ENCODE results near the gene RGS19.

Gene RGS19

DNA sequence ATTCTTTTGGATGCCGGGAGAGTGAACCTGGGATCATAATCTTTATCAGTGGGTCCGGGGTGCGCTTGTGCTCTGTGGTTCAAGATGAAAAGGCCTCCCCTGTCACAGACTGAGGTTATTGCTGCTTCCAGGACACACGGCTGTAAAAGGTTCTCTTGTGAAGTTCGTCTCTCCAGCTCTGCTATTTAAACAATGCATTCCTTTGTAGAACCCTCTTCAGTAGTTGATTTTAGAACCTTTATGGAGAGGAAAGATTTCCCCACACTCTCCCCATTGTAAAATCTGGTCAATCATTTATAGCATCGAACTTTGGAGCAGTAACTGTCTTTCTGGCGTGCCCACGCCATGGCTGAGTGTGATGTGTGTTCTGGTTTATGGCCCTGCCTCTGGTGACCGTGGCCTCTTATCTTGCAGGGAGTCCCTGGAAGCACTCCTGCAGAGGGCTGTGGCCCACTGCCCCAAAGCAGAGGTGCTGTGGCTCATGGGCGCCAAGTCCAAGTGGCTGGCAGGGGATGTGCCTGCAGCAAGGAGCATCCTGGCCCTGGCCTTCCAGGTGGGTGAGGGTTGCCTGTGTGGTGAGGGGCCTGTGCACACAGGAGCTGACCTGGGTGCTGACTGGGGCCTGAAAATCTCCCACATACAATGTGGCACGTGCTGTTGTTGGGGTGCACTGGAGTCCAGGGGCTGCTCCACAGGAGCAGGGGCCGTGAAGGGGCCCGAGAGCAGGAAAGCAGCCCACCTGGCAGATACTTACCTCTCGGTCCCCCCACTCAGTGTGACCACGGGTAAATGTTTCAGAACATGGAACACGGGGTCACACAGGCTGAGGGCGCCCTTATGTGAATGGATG lies 55.0 kb downstream of the RGS19 start:
- TF ChIP-seq, protein P1, sequence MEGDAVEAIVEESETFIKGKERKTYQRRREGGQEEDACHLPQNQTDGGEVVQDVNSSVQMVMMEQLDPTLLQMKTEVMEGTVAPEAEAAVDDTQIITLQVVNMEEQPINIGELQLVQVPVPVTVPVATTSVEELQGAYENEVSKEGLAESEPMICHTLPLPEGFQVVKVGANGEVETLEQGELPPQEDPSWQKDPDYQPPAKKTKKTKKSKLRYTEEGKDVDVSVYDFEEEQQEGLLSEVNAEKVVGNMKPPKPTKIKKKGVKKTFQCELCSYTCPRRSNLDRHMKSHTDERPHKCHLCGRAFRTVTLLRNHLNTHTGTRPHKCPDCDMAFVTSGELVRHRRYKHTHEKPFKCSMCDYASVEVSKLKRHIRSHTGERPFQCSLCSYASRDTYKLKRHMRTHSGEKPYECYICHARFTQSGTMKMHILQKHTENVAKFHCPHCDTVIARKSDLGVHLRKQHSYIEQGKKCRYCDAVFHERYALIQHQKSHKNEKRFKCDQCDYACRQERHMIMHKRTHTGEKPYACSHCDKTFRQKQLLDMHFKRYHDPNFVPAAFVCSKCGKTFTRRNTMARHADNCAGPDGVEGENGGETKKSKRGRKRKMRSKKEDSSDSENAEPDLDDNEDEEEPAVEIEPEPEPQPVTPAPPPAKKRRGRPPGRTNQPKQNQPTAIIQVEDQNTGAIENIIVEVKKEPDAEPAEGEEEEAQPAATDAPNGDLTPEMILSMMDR (IDR thresholded peaks at IDR 0.05; ENCODE audit: insufficient read depth, missing control alignments): no peak
- FAIRE-seq: no peak

DNA sequence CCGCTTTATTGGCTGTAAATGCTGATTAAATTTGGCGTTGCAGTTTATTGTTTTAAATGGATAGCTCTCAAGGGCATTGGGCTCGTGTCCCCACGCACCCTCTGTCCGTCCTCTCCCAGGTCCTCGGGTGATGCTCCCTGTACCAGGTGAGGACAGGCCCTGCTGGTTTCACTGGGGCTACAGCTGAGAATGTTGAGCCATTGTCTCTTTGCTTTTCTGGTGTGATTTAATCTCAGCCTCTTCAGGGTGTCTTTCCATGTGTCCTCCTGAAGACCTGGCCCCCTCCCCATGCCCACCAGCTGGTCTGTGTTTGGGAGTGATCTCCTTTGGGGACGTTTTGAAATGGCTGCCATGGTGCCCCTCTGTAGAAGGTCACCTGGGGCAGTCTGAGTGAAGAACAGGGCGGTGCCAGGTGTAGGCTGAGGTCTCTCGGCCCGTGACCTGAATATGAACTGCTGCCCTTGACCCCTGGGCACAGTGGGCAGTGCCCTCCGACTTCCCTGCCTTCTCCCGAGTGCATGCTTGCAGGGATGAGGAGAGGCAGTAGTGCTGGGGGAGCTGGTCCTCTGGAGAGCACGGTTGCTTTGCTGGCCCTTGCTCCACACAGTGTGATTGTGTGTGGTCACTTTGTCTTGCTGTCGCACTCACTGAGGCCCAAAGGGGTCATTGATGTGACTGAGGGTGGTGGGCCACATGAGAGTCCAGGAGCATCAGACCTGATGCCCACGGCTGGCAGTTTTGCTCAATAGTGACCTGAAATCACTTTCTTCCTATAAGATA lies 55.8 kb downstream of the RGS19 start:
- no peak for FAIRE-seq
- DNase-seq (ENCODE audit: insufficient read length, low spot score): no peak
- TF ChIP-seq, protein P1 (IDR thresholded peaks at IDR 0.05; ENCODE audit: insufficient read depth, missing control alignments): no peak

More for the DNA sequence above, 55.0 kb downstream of the RGS19 start:
- DNase-seq (ENCODE audit: insufficient read length, low spot score): no peak

Measured in D721Med (cell line).